SK-N-SH treated with all-trans-retinoic acid at 6 μM for 48 hours (cell line): ENCODE measurements around the gene AGT.

Experiments used
- ATAC-seq: fragments of 200-7000 bp; cut with Tn5 transposase; 3 replicates; pipeline ENCODE4 v1.9.1; 2020; ENCODE audit warnings: mild to moderate bottlenecking, moderate library complexity
- BACH2 ChIP-seq: fragments of 250-450 bp; sonication (Bioruptor Pico); IDR thresholded peaks from 2 replicates; pipeline ENCODE4 v1.9.0; 2021; ENCODE audit warnings: mild to moderate bottlenecking, borderline replicate concordance
- CREB5 ChIP-seq: fragments of 250-450 bp; sonication (Bioruptor Pico); IDR thresholded peaks from 2 replicates; pipeline ENCODE4 v1.5.1; 2020; ENCODE audit warnings: low read depth, mild to moderate bottlenecking, moderate library complexity
- CSDC2 ChIP-seq: fragments of 250-450 bp; sonication (Bioruptor Pico); IDR thresholded peaks from 2 replicates; pipeline ENCODE4 v1.5.0; 2020; ENCODE audit warnings: mild to moderate bottlenecking, moderate library complexity
- ESRRG ChIP-seq: fragments of 250-450 bp; sonication (Bioruptor Pico); IDR thresholded peaks from 2 replicates; pipeline ENCODE4 v1.6.1; 2021; ENCODE audit warnings: mild to moderate bottlenecking
- GLIS3 ChIP-seq: fragments of 250-450 bp; sonication (Bioruptor Pico); IDR thresholded peaks from 2 replicates; pipeline ENCODE4 v1.5.0; 2020; ENCODE audit warnings: mild to moderate bottlenecking, moderate library complexity
- ISL1 ChIP-seq: fragments of 250-450 bp; sonication (Bioruptor Pico); IDR thresholded peaks from 2 replicates; pipeline ENCODE4 v2.1.2; 2022; ENCODE audit warnings: mild to moderate bottlenecking, moderate library complexity
- OSR1 ChIP-seq: fragments of 250-450 bp; sonication (Bioruptor Pico); IDR thresholded peaks from 2 replicates; pipeline ENCODE4 v1.8.0; 2022; ENCODE audit warnings: moderate library complexity, mild to moderate bottlenecking, inconsistent platforms
- PATZ1 ChIP-seq: fragments of 250-450 bp; sonication (Bioruptor Pico); IDR thresholded peaks from 2 replicates; pipeline ENCODE4 v1.8.0; 2020; ENCODE audit warnings: mild to moderate bottlenecking, moderate library complexity, borderline replicate concordance
- PPARA ChIP-seq: fragments of 250-450 bp; sonication (Bioruptor Pico); IDR thresholded peaks from 2 replicates; pipeline ENCODE4 v1.5.0; 2020; ENCODE audit warnings: mild to moderate bottlenecking, borderline replicate concordance
- RARB ChIP-seq: fragments of 250-450 bp; sonication (Bioruptor Pico); IDR thresholded peaks from 2 replicates; pipeline ENCODE4 v1.8.0; 2021; ENCODE audit warnings: mild to moderate bottlenecking, moderate library complexity
- SNAI2 ChIP-seq: fragments of 250-450 bp; sonication (Bioruptor Pico); IDR thresholded peaks from 2 replicates; pipeline ENCODE4 v1.5.0; 2020; ENCODE audit warnings: mild to moderate bottlenecking, moderate library complexity
- TCF4 ChIP-seq: fragments of 250-450 bp; sonication (Bioruptor Pico); IDR thresholded peaks from 2 replicates; pipeline ENCODE4 v1.8.0; 2021; ENCODE audit warnings: mild to moderate bottlenecking, moderate library complexity, borderline replicate concordance
- TOX ChIP-seq: fragments of 250-450 bp; sonication (Bioruptor Pico); IDR thresholded peaks from 2 replicates; pipeline ENCODE4 v1.8.0; 2021; ENCODE audit warnings: mild to moderate bottlenecking, moderate library complexity, borderline replicate concordance
- TSHZ2 ChIP-seq: fragments of 250-450 bp; sonication (Bioruptor Pico); IDR thresholded peaks from 2 replicates; pipeline ENCODE4 v1.5.0; 2020; ENCODE audit warnings: mild to moderate bottlenecking, moderate library complexity
- ZC3H10 ChIP-seq: fragments of 250-450 bp; sonication (Bioruptor Pico); IDR thresholded peaks from 2 replicates; pipeline ENCODE4 v1.5.1; 2021; ENCODE audit warnings: mild to moderate bottlenecking, moderate library complexity
- ZFP30 ChIP-seq: fragments of 450-650 bp; formaldehyde crosslinking; IDR thresholded peaks from 2 replicates; pipeline ENCODE4 v1.5.0; 2022; ENCODE audit warnings: mild to moderate bottlenecking, moderate library complexity
- ZNF70 ChIP-seq: fragments of 450-650 bp; formaldehyde crosslinking; IDR thresholded peaks from 2 replicates; pipeline ENCODE4 v1.5.0; 2020; ENCODE audit warnings: mild to moderate bottlenecking, moderate library complexity
- TF ChIP-seq, protein P1 (sequence below): fragments of 250-450 bp; sonication (Bioruptor Pico); IDR thresholded peaks from 2 replicates; pipeline ENCODE4 v1.8.0; 2021; ENCODE audit warnings: low read depth, mild to moderate bottlenecking, moderate library complexity, borderline replicate concordance

AGT gene

GRCh38 chr1:230712470-230712942, 1.4 kb downstream of the AGT start:
- TF ChIP-seq ESRRG (CRISPR knock-in tag), result no peak
- no peak for TF ChIP-seq ISL1
- no peak for TF ChIP-seq ZFP30
- no peak for TF ChIP-seq OSR1
- no peak for TF ChIP-seq PATZ1 (CRISPR knock-in tag)
- no peak for TF ChIP-seq CSDC2
- no peak for TF ChIP-seq SNAI2 (CRISPR knock-in tag)
- ATAC-seq, result no peak

GRCh38 chr1:230711245-230711644, 2.7 kb downstream of the AGT start:
- no peak for ATAC-seq
- TF ChIP-seq ZNF70 (CRISPR knock-in tag) (no peak), RARB (CRISPR knock-in tag) (no peak), CREB5 (no peak), GLIS3 (CRISPR knock-in tag) (no peak), PPARA (CRISPR knock-in tag) (no peak), ISL1 (no peak), TCF4 (CRISPR knock-in tag) (no peak)
- TF ChIP-seq, protein P1, sequence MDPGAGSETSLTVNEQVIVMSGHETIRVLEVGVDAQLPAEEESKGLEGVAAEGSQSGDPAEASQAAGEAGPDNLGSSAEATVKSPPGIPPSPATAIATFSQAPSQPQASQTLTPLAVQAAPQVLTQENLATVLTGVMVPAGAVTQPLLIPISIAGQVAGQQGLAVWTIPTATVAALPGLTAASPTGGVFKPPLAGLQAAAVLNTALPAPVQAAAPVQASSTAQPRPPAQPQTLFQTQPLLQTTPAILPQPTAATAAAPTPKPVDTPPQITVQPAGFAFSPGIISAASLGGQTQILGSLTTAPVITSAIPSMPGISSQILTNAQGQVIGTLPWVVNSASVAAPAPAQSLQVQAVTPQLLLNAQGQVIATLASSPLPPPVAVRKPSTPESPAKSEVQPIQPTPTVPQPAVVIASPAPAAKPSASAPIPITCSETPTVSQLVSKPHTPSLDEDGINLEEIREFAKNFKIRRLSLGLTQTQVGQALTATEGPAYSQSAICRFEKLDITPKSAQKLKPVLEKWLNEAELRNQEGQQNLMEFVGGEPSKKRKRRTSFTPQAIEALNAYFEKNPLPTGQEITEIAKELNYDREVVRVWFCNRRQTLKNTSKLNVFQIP (CRISPR knock-in tag), result no peak

GRCh38 chr1:230710543-230710904, 3.4 kb downstream of the AGT start:
- no peak for ATAC-seq

GRCh38 chr1:230709619-230710542, 4.0 kb downstream of the AGT start:
- no peak for ATAC-seq
- TF ChIP-seq TOX, result no peak
- no peak for TF ChIP-seq GLIS3 (CRISPR knock-in tag)
- no peak for TF ChIP-seq CSDC2
- TF ChIP-seq, protein P1 (CRISPR knock-in tag), result no peak
- TF ChIP-seq ZNF70 (CRISPR knock-in tag), result no peak
- TF ChIP-seq SNAI2 (CRISPR knock-in tag), result no peak
- no peak for TF ChIP-seq TSHZ2 (CRISPR knock-in tag)
- TF ChIP-seq ZFP30, result no peak
- no peak for TF ChIP-seq ZC3H10 (CRISPR knock-in tag)
- no peak for TF ChIP-seq RARB (CRISPR knock-in tag)
- TF ChIP-seq PPARA (CRISPR knock-in tag), result no peak

More at GRCh38 chr1:230710543-230710904, 3.4 kb downstream of the AGT start:
- TF ChIP-seq BACH2 (CRISPR knock-in tag) (no peak), GLIS3 (CRISPR knock-in tag) (no peak), ZC3H10 (CRISPR knock-in tag) (no peak), ISL1 (no peak), SNAI2 (CRISPR knock-in tag) (no peak), CREB5 (no peak), RARB (CRISPR knock-in tag) (no peak)
- TF ChIP-seq, protein P1 (CRISPR knock-in tag), result no peak
- TF ChIP-seq, all 23 proteins: peak for 0
